Hepatic stellate cell (primary cell): ENCODE results near the gene NPL.

Source experiments
- DNase-seq: peaks from one replicate; pipeline ENCODE4 v3.0.0; 2011; ENCODE audit warnings: low spot score

Gene NPL

DNA sequence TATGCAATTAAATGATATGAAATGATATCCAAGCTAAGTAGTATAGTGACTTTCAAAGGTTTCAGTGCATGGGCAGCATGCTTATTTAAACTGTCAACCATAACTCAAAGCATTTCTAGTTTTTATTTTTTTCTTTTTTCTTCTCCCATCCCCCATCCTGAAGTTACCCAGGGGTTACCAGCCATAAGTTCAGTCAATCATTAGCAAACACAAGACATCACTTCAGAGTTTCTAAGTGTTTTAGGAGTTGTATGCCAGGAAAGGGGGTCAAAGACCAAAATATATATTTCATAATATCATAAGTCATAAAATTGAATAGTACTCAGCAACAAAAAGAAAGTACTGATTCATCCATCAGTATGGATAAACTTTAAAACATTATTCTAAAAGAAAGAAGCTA lies 78.3 kb downstream of the NPL start:
- no peak for DNase-seq

DNA sequence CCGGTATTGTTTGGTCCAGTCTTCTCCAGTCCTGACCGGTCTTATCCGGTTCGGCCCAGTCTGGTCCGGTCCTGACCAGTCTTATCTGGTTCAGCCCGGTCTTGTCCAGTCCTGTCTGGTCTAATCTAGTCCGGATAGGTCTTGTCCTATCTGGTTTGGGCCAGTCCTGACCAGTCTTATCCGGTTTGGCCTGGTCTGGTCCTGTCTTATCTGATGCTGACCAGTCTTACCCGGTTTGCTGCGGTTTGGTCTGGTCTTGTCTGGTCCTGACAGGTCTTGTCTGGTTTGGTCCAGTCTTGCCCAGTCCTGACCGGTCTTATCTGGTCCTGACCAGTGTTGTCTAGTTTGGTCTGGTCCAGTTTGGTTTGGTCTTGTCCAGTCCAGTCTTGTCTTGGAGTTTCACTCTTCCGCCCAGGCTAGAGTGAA lies 79.7 kb downstream of the NPL start:
- DNase-seq, result no peak

DNA sequence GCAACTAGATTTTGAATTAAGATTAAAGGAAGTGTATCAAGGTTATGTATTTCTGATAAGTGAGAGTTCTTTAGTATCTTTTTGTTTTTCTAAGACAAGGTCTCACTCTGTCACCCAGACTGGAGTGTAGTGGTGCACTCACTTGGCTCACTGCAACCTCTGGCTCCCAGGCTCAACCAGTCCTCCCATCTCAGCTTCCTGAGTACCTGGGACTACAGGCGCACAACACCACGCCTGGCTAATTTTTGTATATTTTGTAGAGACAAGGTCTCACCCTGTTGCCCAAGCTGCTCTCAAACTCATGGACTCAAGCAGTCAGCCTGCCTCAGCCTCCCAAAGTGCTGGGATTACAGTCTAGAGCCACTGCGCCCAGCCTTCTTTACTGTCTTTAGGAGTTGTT lies 83.3 kb downstream of the NPL start:
- DNase-seq, result no peak

DNA sequence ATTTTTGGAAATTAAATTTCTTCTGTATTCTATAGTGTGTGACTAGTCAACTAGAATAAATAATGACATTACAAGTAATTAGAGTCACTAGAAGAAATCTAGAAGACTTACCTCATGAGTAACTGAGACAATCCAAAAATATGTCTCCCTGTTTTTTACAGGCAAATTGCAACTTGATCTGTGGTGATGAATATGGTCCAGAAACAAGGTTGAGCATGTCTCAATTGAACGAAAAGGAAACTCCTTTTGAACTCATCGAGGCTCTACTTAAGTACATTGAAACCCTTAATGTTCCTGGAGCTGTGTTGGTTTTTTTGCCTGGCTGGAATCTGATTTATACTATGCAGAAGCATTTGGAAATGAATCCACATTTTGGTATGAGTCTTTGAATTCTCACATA lies 86.3 kb downstream of the NPL start:
- DNase-seq, result no peak

DNA sequence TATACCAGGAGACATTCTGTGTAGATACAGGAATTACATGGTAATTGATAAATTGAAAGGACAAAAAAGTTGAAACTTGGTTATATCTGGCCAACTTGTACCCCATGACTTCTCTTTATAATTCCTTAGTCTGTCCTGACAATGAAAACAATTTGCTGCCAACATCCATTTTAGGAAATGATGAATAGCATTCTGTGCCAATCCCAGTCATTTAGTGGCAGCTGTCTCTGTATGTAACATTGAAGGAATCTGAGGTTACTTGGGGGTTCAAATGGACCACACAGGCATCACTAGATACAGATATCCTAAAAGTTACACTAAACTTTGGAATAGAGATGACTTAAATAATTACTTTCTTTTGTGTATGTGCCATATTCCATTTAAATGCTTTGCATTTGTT lies 87.8 kb downstream of the NPL start:
- DNase-seq, result no peak

DNA sequence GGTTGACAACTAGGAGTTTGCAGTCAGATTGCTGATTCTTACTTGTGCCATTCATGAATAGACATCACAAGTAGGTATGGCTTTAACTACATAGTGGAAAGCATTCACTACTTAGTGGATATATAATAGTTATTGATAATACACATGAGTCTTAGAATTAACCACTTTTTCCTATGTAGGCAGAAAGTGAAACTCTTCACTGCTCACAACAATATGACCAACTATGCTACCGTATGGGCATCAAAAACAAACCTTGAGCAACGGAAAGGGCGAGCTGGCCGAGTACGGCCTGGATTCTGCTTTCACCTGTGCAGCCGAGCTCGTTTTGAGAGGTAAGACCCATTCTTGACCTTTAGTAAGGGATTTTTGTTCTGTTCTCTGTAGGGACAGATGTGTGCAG lies 88.3 kb downstream of the NPL start:
- DNase-seq, result no peak
